Mucosa of descending colon (tissue), 3 donors: ENCODE data around the gene FSIP2. TPM values are rescaled to one million over a fixed set of nuclear protein-coding genes. Genes with fewer than 3 reads are reported as not detected.

Experiments used
- ATAC-seq: fragments of 200-7000 bp; cut with Tn5 transposase; one replicate; pipeline ENCODE4 v1.9.1; 2020; ENCODE audit warnings: mild to moderate bottlenecking, moderate library complexity
- DNase-seq, 3 donors: peaks; one replicate each; pipeline ENCODE4 v3.0.0-alpha.2; 2020
- H3K36me3 ChIP-seq: fragments of 200-600 bp; one replicate; pipeline ENCODE4 v1.8.0; 2021; ENCODE audit warnings: low read depth, mild to moderate bottlenecking
- H3K4me1 ChIP-seq: fragments of 200-600 bp; one replicate; pipeline ENCODE4 v1.8.0; 2021; ENCODE audit warnings: low read depth, mild to moderate bottlenecking
- H3K4me3 ChIP-seq: fragments of 200-600 bp; one replicate; pipeline ENCODE4 v1.8.0; 2021; ENCODE audit warnings: mild to moderate bottlenecking
- H3K9me3 ChIP-seq: fragments of 200-600 bp; one replicate; pipeline ENCODE4 v1.8.0; 2021; ENCODE audit warnings: mild to moderate bottlenecking
- intact Hi-C, 2 donors: fragments of 100-400 bp; cut with DNase I in 1 of 2; cut with micrococcal nuclease in 1 of 2; formaldehyde crosslinking; loops; one replicate each; pipeline versions ENCODE4 v1.11.0 to v1.11.1; 2022; cut with DNase I, micrococcal nuclease
- total RNA-seq, 3 donors: library from RNA; stranded (reverse); fragmentation: NEBNext Ultra II Directional in 2 of 3; extraction: Animal tissue kit (Norgen Biotek cat#: 25700) in 2 of 3; gene quantifications; one replicate each; pipeline versions ENCODE4 v1.2.1 to v1.2.4, GENCODE V29; 2021 to 2023
- TF ChIP-seq, protein P1 (sequence below): fragments of 200-600 bp; IDR thresholded peaks from one replicate; pipeline ENCODE4 v1.8.0; 2022; ENCODE audit warnings: antibody characterized with exemption, mild to moderate bottlenecking
- donor health status: DM: no; HTN: no; CAD: no; lungs with moderate emphysema.
- donor health status: DM: no; HTN: no; CAD: no.
- donor health status: DM: no; HTN: yes; CAD: no.

FSIP2 gene
- total RNA-seq, 3 donors from 2014 or later: 6.7 to 22.1 (median 8.3) TPM

DNA sequence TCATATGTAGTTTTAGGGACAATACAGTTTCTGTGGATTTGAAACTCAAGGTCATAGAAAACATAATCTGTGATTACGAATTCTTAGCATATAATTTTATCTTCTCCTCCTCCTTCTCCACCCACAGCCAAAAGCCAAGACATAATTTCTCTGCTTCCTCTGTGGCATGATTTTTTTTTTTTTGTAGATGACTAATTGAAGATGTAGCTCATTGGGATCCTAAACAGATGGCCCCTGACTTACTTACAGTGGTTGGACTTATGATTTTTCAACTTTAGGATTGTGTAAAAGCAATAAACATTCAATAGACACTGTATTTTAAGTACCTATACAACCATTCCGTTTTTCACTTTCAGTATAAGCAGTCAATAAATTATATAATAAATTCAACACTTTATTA, 42.3 kb downstream of the FSIP2 start:
- Histone ChIP-seq H3K9me3 (no peaks in the 10 kb centered on the region), H3K4me3 (no peak overlapping the region), H3K4me1 (peaks cover 12% of the 10 kb centered on the region), H3K36me3 (no peaks in the 10 kb centered on the region)
- DNase-seq: no peak
- ATAC-seq: no peak
- intact Hi-C loops: no loop called here
- TF ChIP-seq, protein P1, sequence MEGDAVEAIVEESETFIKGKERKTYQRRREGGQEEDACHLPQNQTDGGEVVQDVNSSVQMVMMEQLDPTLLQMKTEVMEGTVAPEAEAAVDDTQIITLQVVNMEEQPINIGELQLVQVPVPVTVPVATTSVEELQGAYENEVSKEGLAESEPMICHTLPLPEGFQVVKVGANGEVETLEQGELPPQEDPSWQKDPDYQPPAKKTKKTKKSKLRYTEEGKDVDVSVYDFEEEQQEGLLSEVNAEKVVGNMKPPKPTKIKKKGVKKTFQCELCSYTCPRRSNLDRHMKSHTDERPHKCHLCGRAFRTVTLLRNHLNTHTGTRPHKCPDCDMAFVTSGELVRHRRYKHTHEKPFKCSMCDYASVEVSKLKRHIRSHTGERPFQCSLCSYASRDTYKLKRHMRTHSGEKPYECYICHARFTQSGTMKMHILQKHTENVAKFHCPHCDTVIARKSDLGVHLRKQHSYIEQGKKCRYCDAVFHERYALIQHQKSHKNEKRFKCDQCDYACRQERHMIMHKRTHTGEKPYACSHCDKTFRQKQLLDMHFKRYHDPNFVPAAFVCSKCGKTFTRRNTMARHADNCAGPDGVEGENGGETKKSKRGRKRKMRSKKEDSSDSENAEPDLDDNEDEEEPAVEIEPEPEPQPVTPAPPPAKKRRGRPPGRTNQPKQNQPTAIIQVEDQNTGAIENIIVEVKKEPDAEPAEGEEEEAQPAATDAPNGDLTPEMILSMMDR: no peak

DNA sequence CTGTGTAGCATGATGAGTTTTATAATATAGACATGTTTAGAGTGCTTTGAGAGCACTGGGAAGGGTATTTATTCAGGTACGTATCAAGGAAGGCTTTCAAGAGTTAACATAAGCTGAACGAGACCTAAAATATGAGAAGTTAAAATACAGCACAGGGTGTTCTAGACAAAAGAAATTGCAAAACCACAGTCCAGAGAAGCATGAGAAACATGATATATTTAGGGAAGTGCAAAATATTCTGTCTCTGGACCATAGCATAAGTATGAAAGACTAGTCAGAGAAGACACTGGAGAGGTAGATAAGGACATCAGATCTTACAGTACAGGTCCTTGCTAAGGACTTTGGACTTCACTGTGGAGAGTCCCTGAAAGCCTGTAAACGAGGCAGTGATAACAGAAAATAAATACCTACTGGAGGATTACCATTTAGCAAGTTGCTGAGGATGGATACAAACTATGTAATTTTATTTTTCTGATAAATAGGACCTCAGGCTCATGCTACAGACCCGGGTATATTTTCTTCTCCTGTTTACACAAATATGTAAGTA, 43.7 kb downstream of the FSIP2 start:
- H3K9me3 ChIP-seq: no peaks in the 10 kb centered on the region
- H3K36me3 ChIP-seq: no peaks in the 10 kb centered on the region
- H3K4me3 ChIP-seq: no peak overlapping the region
- peaks cover 12% of the 10 kb centered on the region for H3K4me1 ChIP-seq
- DNase-seq (peak in 1 of 3 donors; percentile 5), ATAC-seq (peak; percentile 67)
- intact Hi-C loops: no loop called here
- TF ChIP-seq, protein P1: no peak

DNA sequence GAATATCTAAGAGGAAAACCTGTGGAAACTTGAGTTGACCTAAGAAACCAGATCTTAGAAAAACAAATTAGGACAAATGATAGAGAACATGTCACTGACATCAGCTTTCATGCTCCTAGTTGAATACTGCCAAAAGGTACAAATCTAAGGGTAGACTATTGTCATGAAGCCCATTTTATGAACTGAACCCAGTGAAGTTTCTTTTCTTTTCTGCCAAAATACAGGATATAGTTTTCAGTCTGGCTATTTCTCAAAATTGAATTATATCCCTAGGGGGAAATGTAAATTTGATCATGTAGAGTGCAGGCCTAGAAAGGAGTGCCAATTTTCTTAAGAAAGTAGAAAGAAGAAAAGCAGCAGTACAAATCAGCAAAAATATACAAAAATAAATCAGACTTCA, 46.6 kb downstream of the FSIP2 start:
- Histone ChIP-seq H3K9me3 (no peaks in the 10 kb centered on the region), H3K4me3 (no peak overlapping the region), H3K4me1 (peaks cover 12% of the 10 kb centered on the region), H3K36me3 (no peaks in the 10 kb centered on the region)
- TF ChIP-seq, protein P1: no peak
- ATAC-seq (no peak), DNase-seq (no peak)
- intact Hi-C loops: no loop called here

DNA sequence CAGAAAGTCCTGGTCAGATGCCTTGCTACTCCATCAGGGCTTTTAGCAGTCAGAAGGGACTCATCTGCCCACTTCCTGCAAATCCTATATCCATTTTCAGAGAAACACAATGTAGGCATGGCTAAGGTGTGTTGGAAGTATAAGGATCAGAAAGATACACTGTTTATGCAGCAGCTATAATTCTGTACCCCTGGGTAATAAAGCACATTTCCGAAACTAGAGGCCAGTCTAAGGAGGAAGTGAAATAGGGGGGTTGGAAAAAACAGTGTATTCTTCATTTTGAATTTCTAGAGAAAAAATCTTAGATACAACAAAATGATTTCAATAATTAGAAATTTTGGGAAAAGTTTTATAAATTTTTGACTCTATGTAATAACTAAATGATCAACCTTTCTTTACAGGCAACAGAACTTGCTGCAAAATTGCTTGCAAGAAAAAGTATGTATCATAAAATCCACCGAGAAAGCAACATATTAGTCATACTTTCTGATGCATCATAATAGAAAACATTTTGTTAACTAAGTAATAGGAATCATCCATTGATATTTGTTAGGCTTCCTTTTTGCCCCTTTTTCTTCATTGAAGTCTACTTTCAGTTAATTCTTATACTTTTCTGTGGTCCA, 47.4 kb downstream of the FSIP2 start:
- no peak for DNase-seq
- peaks cover 12% of the 10 kb centered on the region for H3K4me1 ChIP-seq
- intact Hi-C loops: no loop called here
- ATAC-seq: no peak
- TF ChIP-seq, protein P1: no peak
- no peaks in the 10 kb centered on the region for H3K9me3 ChIP-seq
- H3K4me3 ChIP-seq: no peak overlapping the region
- H3K36me3 ChIP-seq: no peaks in the 10 kb centered on the region

DNA sequence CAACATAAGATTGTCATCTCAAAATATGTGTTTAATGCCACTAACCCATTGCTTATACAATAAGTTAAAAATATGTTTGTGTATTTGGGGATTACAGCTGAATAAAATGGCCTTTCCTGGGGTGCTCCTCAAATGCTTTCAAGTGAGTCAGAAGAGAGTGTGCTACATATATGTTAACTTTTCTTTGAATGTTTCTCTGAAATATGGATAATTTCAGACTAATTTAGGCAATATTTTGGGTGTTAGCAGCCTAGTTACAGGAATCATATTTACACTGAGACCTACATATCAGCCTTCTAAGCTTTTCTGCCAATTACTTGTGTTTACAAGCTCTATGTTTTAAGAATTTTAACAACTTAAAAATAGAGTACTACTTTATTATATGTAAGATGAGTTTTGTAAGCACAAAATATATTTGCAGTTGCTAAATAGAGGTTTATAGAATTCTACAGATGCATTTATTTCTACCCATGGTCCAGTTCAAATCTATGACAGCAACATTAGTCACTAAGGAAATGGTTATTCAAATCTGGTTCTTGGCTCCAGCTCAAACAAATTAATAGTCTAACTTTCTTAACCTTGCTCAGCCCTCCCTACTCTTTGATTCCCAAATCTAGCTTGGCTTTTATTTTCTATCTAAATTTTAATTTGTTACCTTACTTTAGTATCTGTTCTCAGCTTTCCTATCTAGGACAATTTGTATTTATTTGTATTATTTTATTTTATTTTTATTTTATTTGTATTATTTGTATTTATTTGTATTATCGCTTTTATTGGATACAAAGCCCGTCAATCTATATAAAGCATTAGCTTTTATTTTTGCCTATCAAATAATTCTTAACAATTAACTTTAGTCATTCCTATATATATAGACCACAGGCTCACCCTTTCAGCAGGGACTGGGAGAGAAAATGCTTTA, 48.9 kb downstream of the FSIP2 start:
- Histone ChIP-seq H3K36me3 (no peaks in the 10 kb centered on the region), H3K4me3 (no peak overlapping the region), H3K4me1 (peaks cover 9% of the 10 kb centered on the region), H3K9me3 (no peaks in the 10 kb centered on the region)
- ATAC-seq (no peak), DNase-seq (no peak)
- intact Hi-C loops: no loop called here
- TF ChIP-seq, protein P1: no peak
